RWPE2 (cell line): ENCODE data around the gene TECPR2.

Experiments used
- ATAC-seq: fragments of 200-7000 bp; cut with Tn5 transposase; 3 replicates; pipeline ENCODE4 v1.9.1; 2021; ENCODE audit warnings: low read depth
- DNase-seq: peaks from one replicate; pipeline ENCODE4 v3.0.0-alpha.2; 2020; ENCODE audit warnings: low spot score
- H3K27ac ChIP-seq: fragments of 450-650 bp; 2 replicates; pipeline ENCODE4 v1.5.1; 2017; ENCODE audit warnings: mild to moderate bottlenecking; ENCODE audit not compliant: poor library complexity, severe bottlenecking
- H3K27me3 ChIP-seq: fragments of 250-450 bp; sonication (Bioruptor Pico); 2 replicates; pipeline ENCODE4 v1.5.1; 2021; ENCODE audit warnings: mild to moderate bottlenecking, moderate library complexity; ENCODE audit not compliant: insufficient read depth, poor library complexity, severe bottlenecking
- H3K36me3 ChIP-seq: fragments of 250-450 bp; sonication (Bioruptor Pico); 2 replicates; pipeline ENCODE4 v1.5.1; 2020; ENCODE audit warnings: low read depth, mild to moderate bottlenecking, moderate library complexity
- H3K4me1 ChIP-seq: fragments of 250-450 bp; sonication (Bioruptor Pico); 2 replicates; pipeline ENCODE4 v1.5.1; 2021; ENCODE audit warnings: mild to moderate bottlenecking, moderate library complexity; ENCODE audit not compliant: insufficient read depth, poor library complexity, severe bottlenecking
- H3K4me3 ChIP-seq: fragments of 250-450 bp; sonication (Bioruptor Pico); 2 replicates; pipeline ENCODE4 v1.5.1; 2021; ENCODE audit warnings: mild to moderate bottlenecking, moderate library complexity; ENCODE audit not compliant: severe bottlenecking
- H3K9me3 ChIP-seq: fragments of 250-450 bp; sonication (Bioruptor Pico); 2 replicates; pipeline ENCODE4 v1.5.1; 2021; ENCODE audit warnings: mild to moderate bottlenecking, moderate library complexity; ENCODE audit not compliant: severe bottlenecking
- CTCF ChIP-seq: fragments of 450-650 bp; IDR thresholded peaks from one replicate; pipeline ENCODE4 v1.5.1; 2017; ENCODE audit warnings: mild to moderate bottlenecking, moderate library complexity; ENCODE audit not compliant: poor library complexity, severe bottlenecking

TECPR2 gene

GRCh38 chr14:102415671-102416070 is 52.9 kb downstream of the TECPR2 start:
- peaks cover 7% of the 10 kb centered on the region; the same call in 1 of the 2 replicates for H3K36me3 ChIP-seq
- no peak overlapping the region for H3K27ac ChIP-seq
- H3K4me1 ChIP-seq: no peaks in the 10 kb centered on the region
- H3K9me3 ChIP-seq: no peaks in the 10 kb centered on the region
- TF ChIP-seq CTCF: no peak
- H3K4me3 ChIP-seq: no peak overlapping the region
- no peak for DNase-seq
- no peak for ATAC-seq
- no peaks in the 10 kb centered on the region for H3K27me3 ChIP-seq

- H3K4me1 ChIP-seq: no peaks in the 10 kb centered on the region
- no peaks in the 10 kb centered on the region for H3K27me3 ChIP-seq
- no peak for DNase-seq
- H3K9me3 ChIP-seq: no peaks in the 10 kb centered on the region
- H3K4me3 ChIP-seq: no peak overlapping the region
- ATAC-seq: no peak
- H3K27ac ChIP-seq: no peak overlapping the region
- peaks cover 7% of the 10 kb centered on the region; the same call in 1 of the 2 replicates for H3K36me3 ChIP-seq
- TF ChIP-seq CTCF: no peak
Measured at GRCh38 chr14:102417001-102417431, 54.3 kb downstream of the TECPR2 start.

GRCh38 chr14:102417646-102418045 is 54.9 kb downstream of the TECPR2 start:
- H3K4me1 ChIP-seq: no peaks in the 10 kb centered on the region
- DNase-seq (no peak), ATAC-seq (no peak)
- no peaks in the 10 kb centered on the region for H3K9me3 ChIP-seq
- no peak overlapping the region for H3K4me3 ChIP-seq
- no peaks in the 10 kb centered on the region for H3K27me3 ChIP-seq
- H3K36me3 ChIP-seq: peaks cover 7% of the 10 kb centered on the region; the same call in 1 of the 2 replicates
- TF ChIP-seq CTCF: no peak
- no peak overlapping the region for H3K27ac ChIP-seq

GRCh38 chr14:102418169-102418852 is 55.6 kb downstream of the TECPR2 start:
- ATAC-seq: no peak
- Histone ChIP-seq H3K36me3 (peaks cover 7% of the 10 kb centered on the region; the same call in 1 of the 2 replicates), H3K9me3 (no peaks in the 10 kb centered on the region), H3K4me1 (no peaks in the 10 kb centered on the region), H3K27ac (no peak overlapping the region), H3K27me3 (no peaks in the 10 kb centered on the region), H3K4me3 (no peak overlapping the region)
- no peak for TF ChIP-seq CTCF
- DNase-seq: no peak

GRCh38 chr14:102418853-102419240 is 56.1 kb downstream of the TECPR2 start:
- Histone ChIP-seq H3K27ac (no peak overlapping the region), H3K36me3 (peaks cover 6% of the 10 kb centered on the region; the same call in 1 of the 2 replicates), H3K9me3 (no peaks in the 10 kb centered on the region), H3K4me1 (no peaks in the 10 kb centered on the region), H3K27me3 (no peaks in the 10 kb centered on the region), H3K4me3 (no peak overlapping the region)
- ATAC-seq (no peak), DNase-seq (no peak)
- no peak for TF ChIP-seq CTCF
